ENCODE measurements around the gene F2RL3. TPM values are rescaled to one million over a fixed set of nuclear protein-coding genes. Genes with fewer than 3 reads are reported as not detected.

F2RL3 gene
- total RNA-seq (1 to 10 TPM; 1.8 to 3.9 (median 1.9) TPM), polyA plus RNA-seq (1 to 10 TPM in 2 of 3 donors, under 1 TPM in 1; 0.69 to 3.5 (median 2.4) TPM)

GRCh38 chr19:16888629-16889365 is at the start of gene F2RL3:
F2RL3 (plus strand) TSS chr19:16888999; CDS start chr19:16889190, 191 bp downstream.
- peak in 1 of 4 donors; percentile 52 for TF ChIP-seq EP300 (IDR thresholded peaks at IDR 0.05)
- TF ChIP-seq, protein P1, sequence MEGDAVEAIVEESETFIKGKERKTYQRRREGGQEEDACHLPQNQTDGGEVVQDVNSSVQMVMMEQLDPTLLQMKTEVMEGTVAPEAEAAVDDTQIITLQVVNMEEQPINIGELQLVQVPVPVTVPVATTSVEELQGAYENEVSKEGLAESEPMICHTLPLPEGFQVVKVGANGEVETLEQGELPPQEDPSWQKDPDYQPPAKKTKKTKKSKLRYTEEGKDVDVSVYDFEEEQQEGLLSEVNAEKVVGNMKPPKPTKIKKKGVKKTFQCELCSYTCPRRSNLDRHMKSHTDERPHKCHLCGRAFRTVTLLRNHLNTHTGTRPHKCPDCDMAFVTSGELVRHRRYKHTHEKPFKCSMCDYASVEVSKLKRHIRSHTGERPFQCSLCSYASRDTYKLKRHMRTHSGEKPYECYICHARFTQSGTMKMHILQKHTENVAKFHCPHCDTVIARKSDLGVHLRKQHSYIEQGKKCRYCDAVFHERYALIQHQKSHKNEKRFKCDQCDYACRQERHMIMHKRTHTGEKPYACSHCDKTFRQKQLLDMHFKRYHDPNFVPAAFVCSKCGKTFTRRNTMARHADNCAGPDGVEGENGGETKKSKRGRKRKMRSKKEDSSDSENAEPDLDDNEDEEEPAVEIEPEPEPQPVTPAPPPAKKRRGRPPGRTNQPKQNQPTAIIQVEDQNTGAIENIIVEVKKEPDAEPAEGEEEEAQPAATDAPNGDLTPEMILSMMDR (IDR thresholded peaks at IDR 0.05) = no peak
- no peak for TF ChIP-seq POLR2A (IDR thresholded peaks at IDR 0.05)
- TF ChIP-seq POLR2AphosphoS5 (IDR thresholded peaks at IDR 0.05) = peak; percentile 47 to 73 (median 64)
- Histone ChIP-seq H3K36me3 (no peaks in the 10 kb centered on the region), H3K4me1 (peaks cover 0 to 8% (median 4%) of the 10 kb centered on the region in 4 donors), H3K9me3 (no peaks in the 10 kb centered on the region), H3K27ac (peak within 1 kb of the TSS in 3 of 4 donors; percentile 12 to 41 (median 26)), H3K27me3 (peaks cover 0 to 33% (median 8%) of the 10 kb centered on the region in 3 donors), H3K4me3 (peak within 1 kb of the TSS in 1 of 4 donors; percentile 19)
- WGBS, 2 donors = 22 to 58% methylated on average over 31 of the region's 31 CpGs
- peak; percentile 81 for DNase-seq
- intact Hi-C loops (cut with DNase I) = no loop called here

GRCh38 chr19:16841391-16841926 is 47.3 kb upstream of the F2RL3 start:
- Histone ChIP-seq H3K27me3 (no peaks in the 10 kb centered on the region), H3K4me3 (no peak overlapping the region), H3K4me1 (no peaks in the 10 kb centered on the region), H3K27ac (no peak overlapping the region), H3K36me3 (peaks cover 9 to 95% (median 42%) of the 10 kb centered on the region in 4 donors), H3K9me3 (no peaks in the 10 kb centered on the region)
- 94% methylated on average over 15 of the region's 15 CpGs for WGBS, 2 donors
- TF ChIP-seq POLR2AphosphoS5 (IDR thresholded peaks at IDR 0.05) = no peak
- TF ChIP-seq, protein P1 (IDR thresholded peaks at IDR 0.05) = no peak
- TF ChIP-seq POLR2A (IDR thresholded peaks at IDR 0.05) = no peak
- intact Hi-C loops (cut with DNase I) = no loop called here
- DNase-seq = no peak

DNA sequence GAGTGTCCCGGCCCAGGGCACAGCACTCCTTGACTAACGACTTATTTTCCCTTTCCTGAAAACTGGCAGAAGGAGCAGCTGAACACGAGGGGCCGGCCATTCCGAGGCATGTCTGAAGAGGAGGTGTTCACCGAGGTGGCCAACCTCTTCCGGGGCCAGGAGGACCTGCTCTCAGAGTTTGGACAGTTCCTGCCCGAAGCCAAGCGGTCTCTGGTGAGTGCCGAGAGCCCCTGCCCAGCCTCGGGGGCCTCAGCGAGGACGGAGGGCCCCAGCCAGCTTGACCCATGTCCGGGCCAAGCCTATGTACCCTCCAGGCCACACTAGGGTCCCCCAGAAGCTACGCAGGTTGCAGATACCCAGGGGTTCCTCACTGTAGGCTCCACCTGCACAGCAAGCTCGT is 41.9 kb upstream of the F2RL3 start:
- intact Hi-C loops (cut with DNase I) = no loop called here

GRCh38 chr19:16847430-16847829 is 41.4 kb upstream of the F2RL3 start:
- Histone ChIP-seq H3K9me3 (no peaks in the 10 kb centered on the region), H3K4me1 (no peaks in the 10 kb centered on the region), H3K27ac (no peak overlapping the region), H3K27me3 (no peaks in the 10 kb centered on the region), H3K36me3 (peaks cover 29 to 100% (median 74%) of the 10 kb centered on the region in 4 donors), H3K4me3 (no peak overlapping the region)
- 95 to 97% methylated on average over 6 of the region's 6 CpGs for WGBS, 2 donors
- no peak for DNase-seq
- no peak for TF ChIP-seq EP300 (IDR thresholded peaks at IDR 0.05)
- TF ChIP-seq, protein P1 (IDR thresholded peaks at IDR 0.05) = no peak
- no peak for TF ChIP-seq POLR2AphosphoS5 (IDR thresholded peaks at IDR 0.05)
- TF ChIP-seq POLR2A (IDR thresholded peaks at IDR 0.05) = no peak
- intact Hi-C loops (cut with DNase I) = no loop called here

More for the DNA sequence above, 41.9 kb upstream of the F2RL3 start:
- DNase-seq = no peak
- Histone ChIP-seq H3K4me3 (no peak overlapping the region), H3K4me1 (no peaks in the 10 kb centered on the region), H3K9me3 (no peaks in the 10 kb centered on the region), H3K27me3 (no peaks in the 10 kb centered on the region), H3K27ac (no peak overlapping the region), H3K36me3 (peaks cover 26 to 100% (median 71%) of the 10 kb centered on the region in 4 donors)
- TF ChIP-seq, protein P1 (IDR thresholded peaks at IDR 0.05) = no peak
- TF ChIP-seq POLR2AphosphoS5 (IDR thresholded peaks at IDR 0.05) (no peak), POLR2A (IDR thresholded peaks at IDR 0.05) (no peak), EP300 (IDR thresholded peaks at IDR 0.05) (no peak)
- WGBS, 2 donors = 96 to 98% methylated on average over 16 of the region's 16 CpGs

Data from sigmoid colon (tissue), 7 donors.